Suprapubic skin (tissue), 3 donors: ENCODE results near the gene CTSZ.

Experiments used
- EP300 ChIP-seq: sonication (generic); formaldehyde crosslinking; IDR thresholded peaks from one replicate; pipeline ENCODE4 v1.6.1; 2017; ENCODE audit warnings: antibody characterized with exemption
- TF ChIP-seq, protein P1 (sequence below), 2 donors: fragments of 200-600 bp in 1 of 2; fragments of 450-650 bp in 1 of 2; sonication (generic) in 1 of 2; IDR thresholded peaks; one replicate each; pipeline ENCODE4 v1.5.1; 2016 to 2019; ENCODE audit warnings: antibody characterized with exemption in 2 of 2, mild to moderate bottlenecking in 1 of 2, moderate library complexity in 1 of 2

DNA sequence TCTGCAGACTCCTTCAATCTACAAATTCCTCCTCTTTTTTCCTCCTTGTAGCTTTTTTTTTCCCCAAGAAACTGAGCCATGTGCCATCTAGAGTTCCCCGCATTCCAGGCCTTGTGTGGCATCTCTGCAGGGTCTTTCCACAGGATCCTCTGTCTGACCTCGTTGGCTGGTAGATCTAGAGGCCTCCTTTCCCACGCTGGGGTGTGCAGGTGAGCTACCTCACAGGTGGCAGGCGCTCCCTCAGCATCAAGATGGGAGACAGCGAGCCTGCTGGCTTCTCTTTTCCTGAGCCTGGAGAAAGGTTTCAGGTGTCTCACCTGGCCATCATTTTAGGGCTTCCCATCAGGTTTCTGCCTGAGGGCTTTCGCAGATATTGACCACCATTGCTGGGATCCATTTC, 35.6 kb downstream of the CTSZ start:
- TF ChIP-seq, protein P1, sequence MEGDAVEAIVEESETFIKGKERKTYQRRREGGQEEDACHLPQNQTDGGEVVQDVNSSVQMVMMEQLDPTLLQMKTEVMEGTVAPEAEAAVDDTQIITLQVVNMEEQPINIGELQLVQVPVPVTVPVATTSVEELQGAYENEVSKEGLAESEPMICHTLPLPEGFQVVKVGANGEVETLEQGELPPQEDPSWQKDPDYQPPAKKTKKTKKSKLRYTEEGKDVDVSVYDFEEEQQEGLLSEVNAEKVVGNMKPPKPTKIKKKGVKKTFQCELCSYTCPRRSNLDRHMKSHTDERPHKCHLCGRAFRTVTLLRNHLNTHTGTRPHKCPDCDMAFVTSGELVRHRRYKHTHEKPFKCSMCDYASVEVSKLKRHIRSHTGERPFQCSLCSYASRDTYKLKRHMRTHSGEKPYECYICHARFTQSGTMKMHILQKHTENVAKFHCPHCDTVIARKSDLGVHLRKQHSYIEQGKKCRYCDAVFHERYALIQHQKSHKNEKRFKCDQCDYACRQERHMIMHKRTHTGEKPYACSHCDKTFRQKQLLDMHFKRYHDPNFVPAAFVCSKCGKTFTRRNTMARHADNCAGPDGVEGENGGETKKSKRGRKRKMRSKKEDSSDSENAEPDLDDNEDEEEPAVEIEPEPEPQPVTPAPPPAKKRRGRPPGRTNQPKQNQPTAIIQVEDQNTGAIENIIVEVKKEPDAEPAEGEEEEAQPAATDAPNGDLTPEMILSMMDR (IDR thresholded peaks at IDR 0.05): no peak
- TF ChIP-seq EP300: no peak
